Peyer's patch (tissue), 4 donors: ENCODE measurements around the gene EFNA5.

Source experiments
- POLR2A ChIP-seq, 2 donors: fragments of 450-650 bp; IDR thresholded peaks; one replicate each; pipeline ENCODE4 v1.5.1; 2017; ENCODE audit warnings: antibody characterized with exemption in 2 of 2, mild to moderate bottlenecking in 2 of 2, moderate library complexity in 2 of 2
- TF ChIP-seq, protein P1 (sequence below), 6 experiments: fragments of 450-650 bp in 4 of 6; fragments of 200-600 bp in 2 of 6; sonication (generic) in 1 of 6; IDR thresholded peaks; one replicate each; pipeline ENCODE4 v1.5.1; 2017 to 2019; ENCODE audit warnings: antibody characterized with exemption in 6 of 6, mild to moderate bottlenecking in 3 of 6, moderate library complexity in 1 of 6

DNA sequence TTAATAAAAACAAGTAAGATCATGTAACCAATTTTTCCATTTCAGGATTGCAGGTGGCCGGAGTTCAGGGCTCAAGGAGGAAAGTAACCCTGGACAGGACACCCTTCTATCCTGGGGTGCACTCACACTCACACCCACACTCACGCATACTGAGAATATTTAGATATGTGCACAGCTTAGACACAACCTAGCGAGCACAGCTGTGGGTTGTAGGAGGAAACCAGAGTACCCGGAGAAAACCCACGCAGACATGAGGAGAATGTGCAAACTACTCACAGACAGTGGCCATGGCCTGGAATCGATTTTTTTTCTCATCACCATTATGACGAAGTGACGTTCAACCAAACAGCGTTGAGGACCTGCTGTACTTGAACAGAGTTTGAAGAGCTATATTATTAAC, 4.5 kb upstream of the EFNA5 start:
- TF ChIP-seq, protein P1, sequence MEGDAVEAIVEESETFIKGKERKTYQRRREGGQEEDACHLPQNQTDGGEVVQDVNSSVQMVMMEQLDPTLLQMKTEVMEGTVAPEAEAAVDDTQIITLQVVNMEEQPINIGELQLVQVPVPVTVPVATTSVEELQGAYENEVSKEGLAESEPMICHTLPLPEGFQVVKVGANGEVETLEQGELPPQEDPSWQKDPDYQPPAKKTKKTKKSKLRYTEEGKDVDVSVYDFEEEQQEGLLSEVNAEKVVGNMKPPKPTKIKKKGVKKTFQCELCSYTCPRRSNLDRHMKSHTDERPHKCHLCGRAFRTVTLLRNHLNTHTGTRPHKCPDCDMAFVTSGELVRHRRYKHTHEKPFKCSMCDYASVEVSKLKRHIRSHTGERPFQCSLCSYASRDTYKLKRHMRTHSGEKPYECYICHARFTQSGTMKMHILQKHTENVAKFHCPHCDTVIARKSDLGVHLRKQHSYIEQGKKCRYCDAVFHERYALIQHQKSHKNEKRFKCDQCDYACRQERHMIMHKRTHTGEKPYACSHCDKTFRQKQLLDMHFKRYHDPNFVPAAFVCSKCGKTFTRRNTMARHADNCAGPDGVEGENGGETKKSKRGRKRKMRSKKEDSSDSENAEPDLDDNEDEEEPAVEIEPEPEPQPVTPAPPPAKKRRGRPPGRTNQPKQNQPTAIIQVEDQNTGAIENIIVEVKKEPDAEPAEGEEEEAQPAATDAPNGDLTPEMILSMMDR (IDR thresholded peaks at IDR 0.05) = no peak
- TF ChIP-seq POLR2A (IDR thresholded peaks at IDR 0.05) = no peak
